GM23338 (cell line): Measurements from ENCODE around the gene ABCF3. TPM values are rescaled to one million over a fixed set of nuclear protein-coding genes. Genes with fewer than 3 reads are reported as not detected.

ENCODE experiments used
- ATAC-seq: fragments of 200-7000 bp; cut with Tn5 transposase; 3 replicates; pipeline ENCODE4 v1.9.1; 2020
- DNase-seq: peaks from one replicate; pipeline ENCODE4 v3.0.0-alpha.2; 2015; ENCODE audit warnings: low spot score
- H2AFZ ChIP-seq: fragments of 200-600 bp; sonication (generic); 2 replicates; pipeline ENCODE4 v1.8.0; 2016; ENCODE audit warnings: antibody characterized with exemption, mild to moderate bottlenecking, moderate library complexity
- H3F3A ChIP-seq: fragments of 200-600 bp; sonication (generic); replicated peaks from 2 replicates; pipeline ENCODE4 v1.8.0; 2017; ENCODE audit warnings: antibody characterized with exemption, mixed run types, low read depth
- H3K27ac ChIP-seq: fragments of 200-600 bp; sonication (generic); 2 replicates; pipeline ENCODE4 v1.6.1; 2016; ENCODE audit warnings: low read depth
- H3K27me3 ChIP-seq: fragments of 200-600 bp; sonication (generic); 2 replicates; pipeline ENCODE4 v1.8.0; 2016; ENCODE audit warnings: mild to moderate bottlenecking, mixed run types, moderate library complexity; ENCODE audit not compliant: insufficient read depth
- H3K36me3 ChIP-seq: fragments of 200-600 bp; sonication (generic); 2 replicates; pipeline ENCODE4 v1.8.0; 2016; ENCODE audit warnings: mild to moderate bottlenecking; ENCODE audit not compliant: insufficient read depth
- H3K4me1 ChIP-seq: fragments of 200-600 bp; sonication (generic); 2 replicates; pipeline ENCODE4 v1.8.0; 2016; ENCODE audit warnings: mild to moderate bottlenecking, moderate library complexity; ENCODE audit not compliant: insufficient read depth
- H3K4me2 ChIP-seq: fragments of 200-600 bp; sonication (generic); 2 replicates; pipeline ENCODE4 v1.7.1; 2017; ENCODE audit warnings: mixed run types
- H3K4me3 ChIP-seq: fragments of 200-600 bp; sonication (generic); 2 replicates; pipeline ENCODE4 v1.6.1; 2016; ENCODE audit warnings: mixed run types
- H3K79me2 ChIP-seq: fragments of 200-600 bp; sonication (generic); replicated peaks from 2 replicates; pipeline ENCODE4 v1.8.0; 2017; ENCODE audit warnings: mild to moderate bottlenecking; ENCODE audit not compliant: insufficient read depth
- H3K9me2 ChIP-seq: fragments of 200-600 bp; sonication (generic); 2 replicates; pipeline ENCODE4 v1.8.0; 2017; ENCODE audit not compliant: insufficient read depth
- H4K20me1 ChIP-seq: fragments of 200-600 bp; sonication (generic); replicated peaks from 2 replicates; pipeline ENCODE4 v1.8.0; 2017; ENCODE audit warnings: mild to moderate bottlenecking; ENCODE audit not compliant: insufficient read depth
- H3K27ac Mint-ChIP-seq: 2 replicates; pipeline ENCODE4 v1.8.0; 2020; ENCODE audit warnings: inconsistent platforms, mild to moderate bottlenecking, moderate library complexity, mixed read lengths
- H3K27me3 Mint-ChIP-seq: 3 replicates; pipeline ENCODE4 v1.8.0; 2022; ENCODE audit warnings: low read depth, mild to moderate bottlenecking, moderate library complexity, mixed read lengths, inconsistent platforms; ENCODE audit not compliant: insufficient read depth, poor library complexity
- H3K36me3 Mint-ChIP-seq: 3 replicates; pipeline ENCODE4 v1.8.0; 2021; ENCODE audit warnings: low read depth, mild to moderate bottlenecking, inconsistent platforms, moderate library complexity, mixed read lengths
- H3K4me1 Mint-ChIP-seq: 3 replicates; pipeline ENCODE4 v1.8.0; 2020; ENCODE audit warnings: mild to moderate bottlenecking, inconsistent platforms, mixed read lengths
- H3K4me3 Mint-ChIP-seq: 3 replicates; pipeline ENCODE4 v1.8.0; 2021; ENCODE audit warnings: moderate library complexity, mild to moderate bottlenecking, inconsistent platforms, mixed read lengths
- H3K9me3 Mint-ChIP-seq: 3 replicates; pipeline ENCODE4 v1.8.0; 2020; ENCODE audit warnings: moderate library complexity, mild to moderate bottlenecking, inconsistent platforms, mixed read lengths
- CREB1 ChIP-seq: fragments of 250-450 bp; sonication (Bioruptor Pico); IDR thresholded peaks from 2 replicates; pipeline ENCODE4 v1.5.0; 2020; ENCODE audit warnings: low read depth, mild to moderate bottlenecking, moderate library complexity
- CTCF ChIP-seq, 2 experiments: fragments of 200-600 bp in 1 of 2; sonication (generic) in 1 of 2; conservative IDR thresholded peaks; 2 replicates each; pipeline versions ENCODE4 v1.5.1 to v1.6.1; 2016 to 2017; ENCODE audit warnings: antibody characterized with exemption in 2 of 2, low read depth in 2 of 2, mild to moderate bottlenecking in 2 of 2, moderate library complexity in 1 of 2
- ETS1 ChIP-seq: IDR thresholded peaks from 2 replicates; pipeline ENCODE4 v1.6.1; 2016; ENCODE audit warnings: antibody characterized with exemption
- EZH2 ChIP-seq: fragments of 200-600 bp; sonication (generic); IDR thresholded peaks from one replicate; pipeline ENCODE4 v1.8.0; 2017; ENCODE audit warnings: antibody characterized with exemption, mild to moderate bottlenecking, low read depth; ENCODE audit not compliant: unreplicated experiment
- EZH2phosphoT487 ChIP-seq: fragments of 200-600 bp; sonication (generic); IDR thresholded peaks from one replicate; pipeline ENCODE4 v1.8.1; 2018; ENCODE audit warnings: antibody characterized with exemption; ENCODE audit not compliant: unreplicated experiment
- JUNB ChIP-seq: IDR thresholded peaks from one replicate; pipeline ENCODE4 v1.6.1; 2016; ENCODE audit warnings: antibody characterized with exemption; ENCODE audit not compliant: unreplicated experiment
- NANOG ChIP-seq: IDR thresholded peaks from 2 replicates; pipeline ENCODE4 v1.6.1; 2016; ENCODE audit warnings: antibody characterized with exemption, borderline replicate concordance
- POLR2AphosphoS5 ChIP-seq: IDR thresholded peaks from 2 replicates; pipeline ENCODE4 v1.6.1; 2016; ENCODE audit warnings: antibody characterized with exemption, low read depth
- REST ChIP-seq: IDR thresholded peaks from one replicate; pipeline ENCODE4 v1.6.1; 2018; ENCODE audit warnings: antibody characterized with exemption; ENCODE audit not compliant: unreplicated experiment
- STAT1 ChIP-seq: IDR thresholded peaks from one replicate; pipeline ENCODE4 v1.6.1; 2016; ENCODE audit warnings: antibody characterized with exemption; ENCODE audit not compliant: unreplicated experiment
- ZNF114 ChIP-seq: fragments of 250-450 bp; sonication (Bioruptor Pico); IDR thresholded peaks from 2 replicates; pipeline ENCODE4 v1.5.0; 2020; ENCODE audit warnings: mild to moderate bottlenecking, moderate library complexity
- ZNF331 ChIP-seq: fragments of 250-450 bp; sonication (Bioruptor Pico); IDR thresholded peaks from 2 replicates; pipeline ENCODE4 v1.5.0; 2020; ENCODE audit warnings: low read depth, mild to moderate bottlenecking, moderate library complexity
- ZNF462 ChIP-seq: fragments of 250-450 bp; sonication (Bioruptor Pico); IDR thresholded peaks from 2 replicates; pipeline ENCODE4 v1.5.0; 2020; ENCODE audit warnings: mild to moderate bottlenecking, moderate library complexity
- polyA plus RNA-seq: library from polyadenylated mRNA; unstranded; fragments of >200 nt; fragmentation: Nextera tagmentation; extraction: Ambion mirVana; gene quantifications from 2 replicates; pipeline ENCODE4 v1.2.1, GENCODE V29; 2016
- total RNA-seq: library from RNA; depleted of rRNA; stranded (reverse); fragments of >200 nt; shearing (Covaris generic); gene quantifications from 2 replicates; pipeline ENCODE4 v1.2.3, GENCODE V29; 2014

Gene ABCF3
- total and polyA plus RNA-seq, 2 experiments from 2014 or later: 33.4 to 48.9 TPM

- TF ChIP-seq JUNB (no peak), EZH2 (no peak), ZNF114 (CRISPR knock-in tag) (no peak), POLR2AphosphoS5 (no peak)
These were observed 2.1 kb downstream of the ABCF3 start (continued) for GRCh38 chr3:184188080-184188479.

- H3K27me3 Mint-ChIP-seq: peaks cover 15% of the 10 kb centered on the region
- H3K4me1 Mint-ChIP-seq: peaks cover 14% of the 10 kb centered on the region
- no peak for ATAC-seq
- H3K36me3 ChIP-seq: peaks cover 13% of the 10 kb centered on the region
- no peaks in the 10 kb centered on the region for H3F3A ChIP-seq
- no peak overlapping the region for H3K4me2 ChIP-seq
- H3K27ac ChIP-seq: no peak overlapping the region
- H3K9me2 ChIP-seq: no peaks in the 10 kb centered on the region
- no peak for DNase-seq
- TF ChIP-seq ZNF114 (CRISPR knock-in tag): no peak
- TF ChIP-seq REST: no peak
- TF ChIP-seq POLR2AphosphoS5: no peak
- no peak for TF ChIP-seq ZNF462 (CRISPR knock-in tag)
- no peak for TF ChIP-seq ETS1
- no peak for TF ChIP-seq EZH2phosphoT487
- TF ChIP-seq EZH2: no peak
- TF ChIP-seq ZNF331 (CRISPR knock-in tag): no peak
- no peak for TF ChIP-seq CTCF (conservative IDR thresholded peaks at IDR 0.05; ENCODE audit: low read depth in 2 of 2)
- TF ChIP-seq CREB1: no peak
- no peak for TF ChIP-seq JUNB
- TF ChIP-seq NANOG: no peak
- no peak for TF ChIP-seq STAT1
- peaks cover 15% of the 10 kb centered on the region; the same call in 1 of the 2 replicates for H4K20me1 ChIP-seq
- peaks cover 34% of the 10 kb centered on the region for H3K79me2 ChIP-seq
- no peak overlapping the region for H3K4me3 ChIP-seq
- H3K27me3 ChIP-seq: no peaks in the 10 kb centered on the region
- peaks cover 68% of the 10 kb centered on the region for H3K36me3 Mint-ChIP-seq
- H3K9me3 Mint-ChIP-seq: no peaks in the 10 kb centered on the region; the same call in 2 of the 3 replicates
- H3K4me3 Mint-ChIP-seq: no peak overlapping the region
- no peak overlapping the region for H3K27ac Mint-ChIP-seq
- H3K4me1 ChIP-seq: peaks cover 11% of the 10 kb centered on the region
- no peak overlapping the region for H2AFZ ChIP-seq
These were observed 3.4 kb downstream of the ABCF3 start for GRCh38 chr3:184189421-184189820.
